DMS114 treated with DMSO at 0.1 percent for 48 hours (cell line): Measurements from ENCODE around the gene RBM17.
"Not testable (repeated sequence)": the region's sequence is repeated elsewhere in the genome, so short reads cannot be mapped to it uniquely, and the experiment has no call there.

Experiments used
- DNase-seq: peaks from one replicate; lab custom pipeline; 2025; ENCODE audit not compliant: unreplicated experiment; lab: John Stamatoyannopoulos, UW

RBM17 gene

GRCh38 chr10:6088721-6089333, at the start of gene RBM17:
Gene RBM17, plus strand, starts transcription at chr10:6089034. Its CDS starts 8,032 bp downstream, at chr10:6097066.
- DNase-seq = peak; percentile 91

GRCh38 chr10:6039711-6040110, 49.1 kb upstream of the RBM17 start:
- DNase-seq = no peak

GRCh38 chr10:6040205-6040604, 48.6 kb upstream of the RBM17 start:
- no peak for DNase-seq

GRCh38 chr10:6043377-6043776, 45.5 kb upstream of the RBM17 start:
- not testable (repeated sequence) for DNase-seq

- no peak for DNase-seq
These were observed 44.8 kb upstream of the RBM17 start for GRCh38 chr10:6044060-6044459.

GRCh38 chr10:6044751-6045313, 44.0 kb upstream of the RBM17 start:
- no peak for DNase-seq

- no peak for DNase-seq
These were observed 43.5 kb upstream of the RBM17 start for GRCh38 chr10:6045314-6045848.

GRCh38 chr10:6045878-6046772, 42.7 kb upstream of the RBM17 start:
- DNase-seq = no peak

- DNase-seq = no peak
These were observed 41.8 kb upstream of the RBM17 start for GRCh38 chr10:6046773-6047611.

GRCh38 chr10:6047847-6048246, 41.0 kb upstream of the RBM17 start:
- DNase-seq = no peak

- no peak for DNase-seq
These were observed 40.4 kb upstream of the RBM17 start for GRCh38 chr10:6048281-6049030.

GRCh38 chr10:6049031-6049400, 39.8 kb upstream of the RBM17 start:
- DNase-seq = no peak

GRCh38 chr10:6050801-6051445, 37.9 kb upstream of the RBM17 start:
- peak; percentile 27 for DNase-seq

GRCh38 chr10:6052247-6053221, 36.3 kb upstream of the RBM17 start:
- no peak for DNase-seq

- no peak for DNase-seq
These were observed 35.5 kb upstream of the RBM17 start for GRCh38 chr10:6053303-6053702.

GRCh38 chr10:6053816-6054631, 34.8 kb upstream of the RBM17 start:
- no peak for DNase-seq

GRCh38 chr10:6054884-6055283, 34.0 kb upstream of the RBM17 start:
- no peak for DNase-seq

GRCh38 chr10:6055929-6056328, 32.9 kb upstream of the RBM17 start:
- no peak for DNase-seq
